ENCODE results near the gene UHRF2.
"Not testable (repeated sequence)": the region's sequence is repeated elsewhere in the genome, so short reads cannot be mapped to it uniquely, and the experiment has no call there.

The UHRF2 gene

GRCh38 chr9:6449645-6450044 is 36.6 kb downstream of the UHRF2 start:
- Mint-ChIP-seq H3K4me3 (no peak overlapping the region), H3K9me3 (ENCODE audit: low read depth) (no peaks in the 10 kb centered on the region), H3K36me3 (peaks cover 10% of the 10 kb centered on the region), H3K27ac (no peak overlapping the region), H3K27me3 (no peaks in the 10 kb centered on the region), H3K4me1 (ENCODE audit: low read depth) (peaks cover 64% of the 10 kb centered on the region)

GRCh38 chr9:6450641-6451375 is 37.8 kb downstream of the UHRF2 start:
- Mint-ChIP-seq H3K27ac (no peak overlapping the region), H3K9me3 (ENCODE audit: low read depth) (no peaks in the 10 kb centered on the region), H3K27me3 (no peaks in the 10 kb centered on the region), H3K4me3 (no peak overlapping the region), H3K36me3 (peaks cover 10% of the 10 kb centered on the region), H3K4me1 (ENCODE audit: low read depth) (peaks cover 63% of the 10 kb centered on the region)

GRCh38 chr9:6455292-6455691 is 42.3 kb downstream of the UHRF2 start:
- not testable (repeated sequence) for H3K27ac Mint-ChIP-seq; H3K27me3 Mint-ChIP-seq; H3K9me3 Mint-ChIP-seq (ENCODE audit: low read depth); H3K4me3 Mint-ChIP-seq
- Mint-ChIP-seq H3K36me3 (peaks cover 24% of the 10 kb centered on the region), H3K4me1 (ENCODE audit: low read depth) (peaks cover 37% of the 10 kb centered on the region)

- H3K27me3 Mint-ChIP-seq; H3K9me3 Mint-ChIP-seq (ENCODE audit: low read depth); H3K27ac Mint-ChIP-seq; H3K4me3 Mint-ChIP-seq: not testable (repeated sequence)
- Mint-ChIP-seq H3K36me3 (peaks cover 20% of the 10 kb centered on the region), H3K4me1 (ENCODE audit: low read depth) (peaks cover 18% of the 10 kb centered on the region)
These were observed 45.7 kb downstream of the UHRF2 start for GRCh38 chr9:6458704-6459103.

- H3K4me1 Mint-ChIP-seq (ENCODE audit: low read depth): peaks cover 28% of the 10 kb centered on the region
- H3K27me3 Mint-ChIP-seq: no peaks in the 10 kb centered on the region
- H3K9me3 Mint-ChIP-seq (ENCODE audit: low read depth): peaks cover 4% of the 10 kb centered on the region
- H3K27ac Mint-ChIP-seq: no peak overlapping the region
- H3K4me3 Mint-ChIP-seq: no peak overlapping the region
- H3K36me3 Mint-ChIP-seq: peaks cover 17% of the 10 kb centered on the region
These were observed 46.7 kb downstream of the UHRF2 start for GRCh38 chr9:6459718-6460117.

GRCh38 chr9:6460189-6460768 is 47.3 kb downstream of the UHRF2 start:
- Mint-ChIP-seq H3K9me3 (ENCODE audit: low read depth) (peaks cover 4% of the 10 kb centered on the region), H3K4me3 (no peak overlapping the region), H3K4me1 (ENCODE audit: low read depth) (peaks cover 33% of the 10 kb centered on the region), H3K27ac (peak overlapping the region; percentile 28), H3K27me3 (no peaks in the 10 kb centered on the region), H3K36me3 (peaks cover 20% of the 10 kb centered on the region)

GRCh38 chr9:6461619-6462018 is 48.6 kb downstream of the UHRF2 start:
- no peak overlapping the region for H3K27ac Mint-ChIP-seq
- peaks cover 16% of the 10 kb centered on the region for H3K36me3 Mint-ChIP-seq
- H3K9me3 Mint-ChIP-seq (ENCODE audit: low read depth): peaks cover 4% of the 10 kb centered on the region
- H3K27me3 Mint-ChIP-seq: no peaks in the 10 kb centered on the region
- peaks cover 30% of the 10 kb centered on the region for H3K4me1 Mint-ChIP-seq (ENCODE audit: low read depth)
- no peak overlapping the region for H3K4me3 Mint-ChIP-seq

GRCh38 chr9:6467006-6467625 is 54.1 kb downstream of the UHRF2 start:
- H3K27me3 Mint-ChIP-seq: no peaks in the 10 kb centered on the region

GRCh38 chr9:6471231-6471850 is 58.3 kb downstream of the UHRF2 start:
- no peaks in the 10 kb centered on the region for H3K27me3 Mint-ChIP-seq
- H3K4me3 Mint-ChIP-seq: no peak overlapping the region
- no peaks in the 10 kb centered on the region for H3K9me3 Mint-ChIP-seq (ENCODE audit: low read depth)
- no peak overlapping the region for H3K27ac Mint-ChIP-seq
- H3K36me3 Mint-ChIP-seq: peaks cover 8% of the 10 kb centered on the region
- peaks cover 17% of the 10 kb centered on the region for H3K4me1 Mint-ChIP-seq (ENCODE audit: low read depth)

More at GRCh38 chr9:6467006-6467625, 54.1 kb downstream of the UHRF2 start:
- Mint-ChIP-seq H3K9me3 (ENCODE audit: low read depth) (no peaks in the 10 kb centered on the region), H3K4me1 (ENCODE audit: low read depth) (peaks cover 30% of the 10 kb centered on the region), H3K4me3 (no peak overlapping the region), H3K27ac (peak overlapping the region; percentile 7), H3K36me3 (peaks cover 8% of the 10 kb centered on the region)

GRCh38 chr9:6473151-6473550 is 60.2 kb downstream of the UHRF2 start:
- Mint-ChIP-seq H3K27ac (peak overlapping the region; percentile 34), H3K9me3 (ENCODE audit: low read depth) (no peaks in the 10 kb centered on the region), H3K4me1 (ENCODE audit: low read depth) (peaks cover 10% of the 10 kb centered on the region), H3K4me3 (no peak overlapping the region), H3K27me3 (no peaks in the 10 kb centered on the region), H3K36me3 (peaks cover 3% of the 10 kb centered on the region)

GRCh38 chr9:6479959-6480358 is 67.0 kb downstream of the UHRF2 start:
- no peaks in the 10 kb centered on the region for H3K27me3 Mint-ChIP-seq
- H3K4me3 Mint-ChIP-seq: no peak overlapping the region
- peaks cover 3% of the 10 kb centered on the region for H3K36me3 Mint-ChIP-seq
- no peak overlapping the region for H3K27ac Mint-ChIP-seq
- H3K9me3 Mint-ChIP-seq (ENCODE audit: low read depth): no peaks in the 10 kb centered on the region
- H3K4me1 Mint-ChIP-seq (ENCODE audit: low read depth): no peaks in the 10 kb centered on the region

GRCh38 chr9:6484210-6484609 is 71.2 kb downstream of the UHRF2 start:
- no peaks in the 10 kb centered on the region for H3K27me3 Mint-ChIP-seq
- no peaks in the 10 kb centered on the region for H3K9me3 Mint-ChIP-seq (ENCODE audit: low read depth)
- no peaks in the 10 kb centered on the region for H3K4me1 Mint-ChIP-seq (ENCODE audit: low read depth)
- no peak overlapping the region for H3K4me3 Mint-ChIP-seq
- H3K27ac Mint-ChIP-seq: no peak overlapping the region
- no peaks in the 10 kb centered on the region for H3K36me3 Mint-ChIP-seq

- no peak overlapping the region for H3K27ac Mint-ChIP-seq
- H3K4me1 Mint-ChIP-seq (ENCODE audit: low read depth): peaks cover 4% of the 10 kb centered on the region
- no peaks in the 10 kb centered on the region for H3K36me3 Mint-ChIP-seq
- no peak overlapping the region for H3K4me3 Mint-ChIP-seq
- no peaks in the 10 kb centered on the region for H3K9me3 Mint-ChIP-seq (ENCODE audit: low read depth)
- H3K27me3 Mint-ChIP-seq: no peaks in the 10 kb centered on the region
These were observed 75.4 kb downstream of the UHRF2 start for GRCh38 chr9:6488395-6488794.

GRCh38 chr9:6489099-6489498 is 76.1 kb downstream of the UHRF2 start:
- Mint-ChIP-seq H3K27ac (no peak overlapping the region), H3K27me3 (no peaks in the 10 kb centered on the region), H3K4me3 (no peak overlapping the region), H3K9me3 (ENCODE audit: low read depth) (no peaks in the 10 kb centered on the region), H3K4me1 (ENCODE audit: low read depth) (peaks cover 4% of the 10 kb centered on the region), H3K36me3 (no peaks in the 10 kb centered on the region)

GRCh38 chr9:6490863-6491262 is 77.9 kb downstream of the UHRF2 start:
- no peaks in the 10 kb centered on the region for H3K9me3 Mint-ChIP-seq (ENCODE audit: low read depth)
- H3K27me3 Mint-ChIP-seq: no peaks in the 10 kb centered on the region
- H3K36me3 Mint-ChIP-seq: no peaks in the 10 kb centered on the region
- H3K4me1 Mint-ChIP-seq (ENCODE audit: low read depth): peaks cover 4% of the 10 kb centered on the region
- no peak overlapping the region for H3K4me3 Mint-ChIP-seq
- H3K27ac Mint-ChIP-seq: no peak overlapping the region

Data from activated naive CD8-positive, alpha-beta T cell (primary cell).